Dedifferentiated amniotic fluid mesenchymal stem cell (primary cell): Measurements from ENCODE around the gene CTLA4.

Experiments used
- DNase-seq: peaks from one replicate; pipeline ENCODE4 v3.0.0-alpha.2; 2016; ENCODE audit errors: extremely low spot score

Gene CTLA4

DNA sequence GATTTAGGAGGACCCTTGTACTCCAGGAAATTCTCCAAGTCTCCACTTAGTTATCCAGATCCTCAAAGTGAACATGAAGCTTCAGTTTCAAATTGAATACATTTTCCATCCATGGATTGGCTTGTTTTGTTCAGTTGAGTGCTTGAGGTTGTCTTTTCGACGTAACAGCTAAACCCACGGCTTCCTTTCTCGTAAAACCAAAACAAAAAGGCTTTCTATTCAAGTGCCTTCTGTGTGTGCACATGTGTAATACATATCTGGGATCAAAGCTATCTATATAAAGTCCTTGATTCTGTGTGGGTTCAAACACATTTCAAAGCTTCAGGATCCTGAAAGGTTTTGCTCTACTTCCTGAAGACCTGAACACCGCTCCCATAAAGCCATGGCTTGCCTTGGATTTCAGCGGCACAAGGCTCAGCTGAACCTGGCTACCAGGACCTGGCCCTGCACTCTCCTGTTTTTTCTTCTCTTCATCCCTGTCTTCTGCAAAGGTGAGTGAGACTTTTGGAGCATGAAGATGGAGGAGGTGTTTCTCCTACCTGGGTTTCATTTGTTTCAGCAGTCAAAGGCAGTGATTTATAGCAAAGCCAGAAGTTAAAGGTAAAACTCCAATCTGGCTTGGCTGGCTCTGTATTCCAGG, at the start of gene CTLA4:
Gene CTLA4, plus strand, starts transcription at position 211 of the 640 bp plus-strand sequence. Its CDS starts 172 bp downstream, at position 383.
- no peak for DNase-seq

DNA sequence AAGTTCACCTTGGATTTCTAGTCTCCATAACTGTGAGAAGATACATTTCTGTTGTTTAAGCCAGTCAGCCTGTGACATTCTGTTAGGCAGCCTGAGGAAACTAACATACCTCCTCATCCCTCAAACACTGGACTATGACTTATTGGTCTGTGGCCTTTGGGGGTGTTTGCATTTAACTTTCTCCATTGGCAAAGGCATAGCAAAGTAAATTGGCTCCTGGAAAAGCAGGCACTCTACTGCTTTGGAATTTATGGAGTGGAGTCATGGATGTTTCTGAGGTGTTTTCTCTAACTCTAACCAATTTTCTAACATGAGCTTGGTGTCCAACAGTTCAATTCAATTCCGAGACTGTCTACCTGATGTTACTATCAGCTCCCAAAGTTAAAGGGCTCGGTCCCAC, 48.9 kb upstream of the CTLA4 start:
- DNase-seq = no peak

DNA sequence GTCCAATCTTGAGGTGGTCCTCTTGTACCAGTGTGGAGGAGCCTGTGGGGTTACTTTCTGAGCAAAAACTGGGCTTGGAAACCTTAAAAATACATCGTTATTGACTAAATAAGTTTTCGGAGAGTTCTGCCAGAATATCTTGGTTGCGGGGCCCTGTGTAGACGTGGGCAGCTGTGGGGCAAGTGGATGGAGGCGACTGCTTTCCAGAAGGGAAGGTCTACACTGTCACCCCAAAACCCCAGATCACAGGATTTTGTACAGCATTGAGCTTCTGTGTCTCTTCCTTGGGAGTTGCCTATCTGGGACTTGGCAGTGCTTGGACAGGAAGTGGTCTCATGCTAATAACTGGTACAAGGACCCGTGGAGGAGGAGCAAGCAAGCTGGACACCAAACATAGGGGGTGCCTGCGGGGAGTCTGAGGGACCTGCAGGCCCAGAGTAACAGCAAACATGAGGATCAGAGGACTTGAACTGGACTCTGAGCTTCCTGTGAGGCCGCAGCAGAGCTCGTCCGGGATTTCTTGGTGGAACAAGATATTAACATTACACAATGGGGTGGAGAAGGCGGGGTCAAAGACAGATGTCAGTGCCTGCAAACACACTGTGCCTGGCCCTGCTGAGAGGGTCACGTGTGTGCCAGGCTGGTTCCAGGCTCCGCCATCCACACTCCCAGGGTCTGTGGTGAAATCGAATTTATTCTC, 48.0 kb upstream of the CTLA4 start:
- DNase-seq = no peak

DNA sequence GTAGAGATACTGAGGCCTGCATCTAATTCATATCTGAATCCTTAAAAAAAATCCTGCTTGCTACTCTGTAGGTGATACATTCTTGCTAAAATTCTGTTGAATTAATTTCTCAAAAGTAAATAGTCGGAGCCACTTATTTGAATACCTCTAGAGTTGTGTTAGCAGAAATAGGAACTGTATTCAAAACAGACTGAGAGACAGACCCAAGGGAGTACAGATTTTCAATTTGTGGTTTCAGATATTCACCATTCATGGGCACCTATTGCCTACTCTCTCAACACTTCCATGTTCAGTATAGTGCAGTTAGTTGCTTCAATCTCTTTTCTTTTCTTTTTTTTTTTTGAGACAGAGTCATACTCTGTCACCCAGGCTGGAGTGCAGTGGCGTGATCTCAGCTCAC, 46.6 kb upstream of the CTLA4 start:
- no peak for DNase-seq

DNA sequence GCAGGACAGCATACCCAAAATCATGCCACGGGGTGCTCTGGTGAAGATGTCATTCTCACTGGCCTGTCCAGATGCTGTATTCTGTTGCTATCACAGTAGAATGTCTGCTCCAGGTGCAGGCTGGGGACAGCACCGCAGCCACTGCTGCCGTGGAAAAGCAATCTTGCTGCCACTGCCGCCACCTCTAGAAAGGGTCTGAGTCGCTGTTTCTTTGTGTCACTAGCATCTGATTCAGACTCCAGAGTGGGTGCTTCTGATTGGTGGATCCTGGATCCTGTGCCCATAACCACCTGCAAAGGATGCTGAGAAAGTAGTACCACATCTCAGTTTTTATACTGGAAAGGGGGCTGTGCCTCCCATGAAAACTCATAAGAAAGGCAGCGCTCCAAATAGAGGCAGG, 45.3 kb upstream of the CTLA4 start:
- DNase-seq = no peak

DNA sequence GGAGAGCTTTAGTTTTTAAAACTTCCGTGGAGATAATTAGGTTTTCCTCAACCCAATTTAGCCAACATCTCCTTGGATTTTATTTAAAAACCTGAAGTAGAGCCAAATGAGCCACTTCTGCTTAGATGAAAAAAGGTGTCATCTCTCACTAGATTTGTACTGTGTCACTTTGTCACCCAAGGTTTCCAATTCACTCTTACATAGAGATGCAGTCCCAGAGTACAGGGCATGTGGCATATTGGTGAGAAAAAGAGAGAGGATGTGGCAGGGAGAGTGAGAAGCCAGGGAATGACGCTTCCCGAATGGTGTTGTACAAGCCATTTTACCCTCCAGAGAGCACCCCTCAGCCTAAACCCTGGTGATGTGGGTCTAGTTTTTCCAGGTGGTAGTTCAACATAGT, 44.4 kb upstream of the CTLA4 start:
- DNase-seq = no peak

DNA sequence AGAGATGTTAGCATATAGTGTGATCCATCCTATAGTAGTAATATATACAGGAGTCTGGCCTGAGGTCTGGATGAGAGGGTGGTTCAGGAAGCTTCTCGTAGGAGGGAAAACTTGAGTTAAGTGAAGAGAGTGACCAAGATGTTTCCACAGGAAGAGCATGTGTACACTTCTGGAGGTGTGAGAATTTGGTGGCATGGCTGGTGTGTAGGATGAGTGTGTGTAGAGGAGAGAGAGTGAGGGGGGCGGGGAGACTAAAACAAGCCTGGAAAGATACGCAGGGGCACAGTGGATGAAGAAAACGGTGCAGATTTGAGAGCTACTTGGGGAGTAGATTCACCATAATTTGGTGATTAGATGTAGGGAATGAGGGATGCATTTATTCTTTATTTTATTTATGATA, 43.5 kb upstream of the CTLA4 start:
- DNase-seq = no peak

DNA sequence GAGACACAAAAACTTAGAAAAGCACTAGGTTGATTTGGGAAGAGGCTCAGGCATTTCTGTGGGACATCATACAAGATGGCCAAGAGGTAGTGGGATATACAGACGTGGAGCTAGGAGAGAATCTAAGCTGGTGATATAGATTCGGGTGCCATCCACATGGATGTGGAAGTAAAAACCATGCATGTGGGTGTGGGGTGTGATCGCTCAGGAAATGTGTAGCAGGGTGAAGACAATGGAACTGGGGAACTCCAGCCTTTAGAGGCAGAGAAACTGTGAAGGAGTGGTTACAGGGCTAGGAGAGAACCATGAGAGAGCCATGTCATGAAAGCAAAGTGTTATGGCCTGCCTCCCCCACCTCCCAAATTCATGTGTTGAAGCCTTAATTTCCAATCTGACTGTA, 43.0 kb upstream of the CTLA4 start:
- no peak for DNase-seq

DNA sequence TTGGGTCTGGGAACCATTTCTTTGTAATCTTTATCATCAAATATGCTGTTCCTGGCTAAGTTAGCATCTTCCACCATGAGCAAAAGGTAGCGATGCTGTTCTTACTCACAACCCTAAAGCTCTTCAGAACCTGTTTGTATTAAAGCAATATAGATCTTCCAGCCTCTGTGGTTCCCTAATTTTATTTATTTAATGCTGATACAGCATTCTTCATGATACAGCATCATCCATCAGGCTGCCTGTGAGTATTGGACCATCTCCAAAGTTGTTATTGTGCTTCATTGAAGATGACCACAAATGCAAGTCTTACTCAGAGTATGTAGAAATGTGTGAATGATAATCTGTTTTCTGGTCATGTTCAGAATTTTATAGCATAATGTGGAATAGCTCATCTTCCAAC, 40.9 kb upstream of the CTLA4 start:
- DNase-seq = no peak

DNA sequence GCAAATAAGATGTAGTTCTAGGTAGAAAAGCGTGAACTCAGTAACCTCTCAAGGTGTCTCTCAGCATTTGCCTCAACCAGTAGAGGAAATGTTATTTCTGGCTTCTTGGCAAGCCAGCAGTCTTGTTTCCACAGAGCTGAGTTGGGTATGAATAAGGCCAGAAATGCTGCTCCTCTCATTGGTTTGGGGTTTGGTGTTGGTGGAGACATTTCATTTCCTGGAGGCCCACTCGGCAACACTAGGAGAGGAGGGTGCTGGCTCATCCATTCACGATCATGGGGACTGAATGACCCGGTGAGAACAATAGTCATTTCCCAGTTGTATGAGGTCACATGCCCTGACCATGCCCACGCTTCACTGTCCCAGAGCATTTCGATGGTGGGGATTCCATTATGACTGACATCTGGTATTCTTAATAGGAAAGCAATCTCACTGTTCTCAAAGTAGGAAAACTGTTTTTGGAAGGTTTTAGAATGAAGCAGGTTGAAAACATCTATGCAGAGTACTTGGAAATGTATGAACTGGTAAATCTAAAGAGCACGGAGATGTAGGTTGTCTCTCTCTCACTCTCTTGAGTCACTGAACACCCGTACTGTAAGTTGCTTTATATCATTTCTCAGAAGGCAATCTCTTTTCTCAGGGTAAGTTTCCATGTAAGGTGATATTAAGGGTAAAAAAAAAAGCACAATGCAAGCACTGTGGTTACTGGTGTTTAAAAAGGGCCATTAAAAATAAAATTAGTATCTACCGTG, 37.1 kb upstream of the CTLA4 start:
- DNase-seq = no peak

DNA sequence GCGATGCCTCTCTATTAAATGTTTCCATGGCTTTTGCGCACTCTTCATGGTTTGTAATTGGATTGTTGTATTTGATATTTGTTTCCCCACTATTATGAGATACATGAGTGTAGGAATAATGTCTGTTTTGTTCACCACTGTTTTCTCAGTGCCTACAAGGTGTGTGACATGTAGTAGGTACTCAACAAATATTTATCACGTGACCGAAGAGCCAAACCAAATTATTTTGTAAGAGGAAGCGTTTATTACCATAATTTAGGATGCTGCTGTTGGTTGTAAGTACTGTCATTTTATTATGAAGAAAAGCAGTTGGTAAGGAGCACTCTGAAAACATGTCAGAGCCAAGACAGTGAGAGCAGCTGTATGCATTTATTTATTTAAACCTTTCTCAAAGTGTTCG, 32.2 kb upstream of the CTLA4 start:
- no peak for DNase-seq

DNA sequence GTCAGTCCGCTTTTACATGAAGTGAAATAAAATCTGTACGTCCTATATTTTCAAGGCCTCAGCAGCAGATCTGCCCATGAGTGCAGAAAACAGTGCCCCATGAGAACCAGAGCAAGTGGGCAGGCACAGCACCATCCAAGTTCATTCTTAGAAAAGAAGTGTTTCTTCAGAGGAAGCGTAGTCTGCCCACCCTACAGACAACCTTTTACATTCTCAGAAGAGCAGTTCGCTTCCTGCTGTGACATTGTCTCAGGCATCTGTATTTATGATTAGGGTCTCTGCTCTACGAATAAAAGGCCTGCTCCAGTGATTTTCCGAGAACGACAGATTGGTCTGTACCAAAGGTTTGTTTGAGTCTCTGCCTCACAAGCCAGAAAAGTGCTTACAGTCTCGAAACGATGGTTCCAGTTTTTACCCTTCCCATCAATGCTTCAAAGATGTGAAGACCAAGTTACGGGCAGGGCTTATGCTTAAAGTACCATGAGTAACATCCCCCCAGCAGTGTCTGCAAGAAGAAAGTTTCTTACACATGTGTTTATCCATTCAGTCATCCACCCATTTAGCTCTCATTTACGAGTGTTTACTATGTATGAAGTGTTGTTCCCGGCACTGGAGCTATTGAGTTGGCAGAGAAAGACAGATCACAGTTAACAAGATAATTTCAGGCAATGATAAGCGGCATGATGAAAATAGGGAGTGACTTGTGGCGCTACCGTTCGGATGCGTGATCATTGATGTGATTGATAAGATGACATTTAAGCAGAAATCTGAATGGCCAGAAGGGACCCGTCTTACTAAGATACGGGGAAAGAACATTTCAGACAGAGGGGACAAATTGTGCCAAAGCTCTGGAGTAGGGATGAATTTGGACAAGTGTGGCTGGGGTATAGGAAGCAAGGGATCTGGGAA, 31.4 kb upstream of the CTLA4 start:
- DNase-seq = no peak

DNA sequence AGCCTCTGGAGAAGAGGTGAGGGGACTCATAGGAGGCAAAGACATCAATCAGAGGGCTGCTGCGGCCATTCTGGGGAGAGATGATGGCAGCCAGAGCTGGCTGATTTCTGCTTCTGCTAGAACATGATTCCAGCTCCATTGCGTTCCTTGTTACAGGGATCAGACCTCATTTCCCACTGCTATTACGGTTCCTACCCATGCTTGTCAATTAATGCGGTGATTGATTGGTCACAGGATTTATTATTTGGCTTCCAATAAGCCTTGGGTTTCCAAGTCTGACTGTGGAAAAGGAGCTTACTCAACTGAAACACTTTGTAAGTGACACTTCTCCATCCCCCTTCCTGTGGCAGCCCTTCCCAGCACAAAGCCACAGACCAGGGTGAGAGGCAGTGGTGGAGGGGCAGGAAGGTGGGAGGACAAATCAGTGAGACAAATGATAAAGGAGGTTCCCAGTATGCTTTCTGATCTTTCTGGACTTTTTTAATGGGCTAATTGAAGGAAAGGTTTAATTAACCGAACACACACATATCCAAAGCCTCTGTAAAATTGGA, 26.8 kb upstream of the CTLA4 start:
- no peak for DNase-seq

DNA sequence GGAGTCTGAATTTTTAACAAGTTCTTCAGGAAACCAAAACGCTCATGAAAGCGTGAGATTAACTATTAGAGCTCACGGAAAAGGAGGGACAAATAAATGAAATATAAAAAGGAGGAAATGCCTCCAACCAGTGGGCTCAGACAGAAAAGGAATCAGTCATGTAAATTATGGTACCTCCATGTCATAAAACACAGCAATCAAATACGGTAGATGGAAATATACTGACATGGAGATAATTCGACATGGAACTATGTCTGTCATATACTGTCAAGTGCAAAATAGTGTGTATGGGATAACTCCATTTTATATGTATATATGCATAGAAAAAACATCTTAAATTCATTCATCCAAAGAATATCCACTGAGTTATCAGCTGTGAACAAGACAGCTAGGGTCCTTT, 25.9 kb upstream of the CTLA4 start:
- no peak for DNase-seq

DNA sequence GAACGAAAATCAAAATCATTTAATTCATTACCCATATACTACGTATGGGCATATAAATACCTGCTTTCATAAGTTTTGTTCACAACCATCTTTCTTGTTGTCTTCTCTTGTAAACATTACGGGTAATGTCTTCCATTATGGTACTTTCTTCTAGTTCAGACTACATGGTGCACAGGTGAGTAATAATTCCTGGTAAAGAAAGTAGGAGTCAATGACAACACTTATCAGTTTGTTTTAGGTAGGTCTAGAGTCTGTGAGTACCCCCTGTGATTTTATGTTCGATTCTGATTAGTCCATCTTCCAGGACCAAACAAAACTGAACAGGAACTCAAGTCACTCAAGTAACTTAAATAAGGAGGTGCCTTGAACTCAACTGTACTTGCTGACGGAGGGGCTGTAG, 25.2 kb upstream of the CTLA4 start:
- no peak for DNase-seq

DNA sequence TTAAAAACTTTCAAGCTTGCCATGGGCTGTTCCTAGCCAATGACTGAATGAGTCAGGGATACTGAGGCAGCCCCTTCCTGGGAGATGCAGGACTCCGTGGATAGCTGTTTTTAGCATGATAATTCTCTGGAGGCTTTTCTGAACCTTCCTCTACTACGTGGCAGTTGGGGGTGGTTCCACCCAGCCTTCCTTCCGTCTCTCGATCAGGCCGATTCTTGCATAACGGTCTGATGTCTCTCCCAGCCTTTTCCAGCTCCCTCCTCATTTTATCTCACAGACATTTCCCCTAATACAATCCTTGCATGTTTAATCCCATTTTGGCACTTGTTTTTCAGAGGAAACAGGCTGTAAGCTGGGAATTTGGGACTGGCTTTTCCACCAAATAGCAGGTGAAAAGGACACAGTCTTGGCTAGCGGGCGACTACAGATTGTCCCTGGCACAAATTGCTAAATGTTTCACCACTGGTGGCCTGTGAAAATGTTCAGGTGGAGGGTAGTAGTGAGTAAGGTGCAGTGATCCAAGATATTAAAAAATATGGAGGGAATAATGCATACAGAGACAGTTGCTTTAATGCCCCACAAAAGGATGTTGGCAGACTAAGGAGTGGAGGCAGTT, 21.0 kb upstream of the CTLA4 start:
- no peak for DNase-seq

DNA sequence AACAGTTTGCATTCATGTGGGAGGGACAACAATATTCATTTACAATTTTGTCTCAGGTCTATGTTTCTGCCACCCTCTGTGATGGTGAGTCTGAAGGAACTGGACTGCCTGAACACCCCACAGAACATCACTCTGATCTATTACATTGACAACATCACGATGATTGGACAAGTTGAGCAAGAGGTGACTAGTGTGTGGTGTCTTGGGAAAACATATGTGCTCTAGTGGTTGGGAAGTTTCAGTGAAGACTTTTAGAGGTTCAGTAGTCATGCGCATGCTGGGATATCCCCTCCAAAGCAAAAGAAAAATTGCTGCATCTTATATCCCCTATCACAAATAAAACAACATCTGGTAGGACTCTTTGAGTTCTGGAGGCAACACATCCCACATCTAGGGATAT, 18.6 kb upstream of the CTLA4 start:
- DNase-seq = no peak

DNA sequence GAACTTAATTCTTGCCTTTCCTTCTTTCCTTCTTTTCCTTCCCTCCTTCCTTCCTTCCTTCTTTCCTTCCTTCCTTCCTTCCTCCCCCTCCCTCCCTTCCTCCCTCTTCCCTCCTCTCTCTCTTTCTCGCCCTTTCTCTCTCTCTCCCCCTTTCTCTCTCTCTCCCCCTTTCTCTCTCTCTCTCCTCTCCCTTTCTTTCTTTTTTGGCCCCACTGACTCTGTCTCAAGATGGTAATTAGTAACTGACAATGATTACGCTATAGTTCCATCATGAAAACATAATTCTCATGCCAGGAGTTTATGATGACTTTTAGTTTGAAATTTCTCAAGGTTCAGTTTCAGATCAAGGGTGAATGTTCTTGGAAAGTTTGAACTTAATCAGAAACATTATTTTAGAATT, 14.8 kb upstream of the CTLA4 start:
- DNase-seq = no peak

DNA sequence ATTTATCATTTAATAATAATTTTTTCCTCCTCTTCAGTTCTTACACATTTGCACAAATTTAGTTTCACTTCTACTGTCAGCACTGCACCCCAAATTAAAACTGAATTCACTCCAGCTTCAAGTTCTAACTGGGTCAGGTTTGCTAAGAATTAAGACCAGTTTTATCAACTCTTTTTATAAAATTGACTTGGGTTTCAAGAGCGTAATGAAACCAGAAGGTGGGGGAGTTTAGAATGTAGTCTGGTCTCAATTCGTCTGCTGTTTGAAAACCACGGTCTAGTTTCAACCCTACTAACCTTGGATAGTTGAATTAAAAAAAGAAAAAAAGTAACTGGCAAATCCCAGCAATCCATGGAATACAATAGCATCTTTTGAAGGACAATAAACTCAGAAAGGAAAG, 14.3 kb upstream of the CTLA4 start:
- no peak for DNase-seq

DNA sequence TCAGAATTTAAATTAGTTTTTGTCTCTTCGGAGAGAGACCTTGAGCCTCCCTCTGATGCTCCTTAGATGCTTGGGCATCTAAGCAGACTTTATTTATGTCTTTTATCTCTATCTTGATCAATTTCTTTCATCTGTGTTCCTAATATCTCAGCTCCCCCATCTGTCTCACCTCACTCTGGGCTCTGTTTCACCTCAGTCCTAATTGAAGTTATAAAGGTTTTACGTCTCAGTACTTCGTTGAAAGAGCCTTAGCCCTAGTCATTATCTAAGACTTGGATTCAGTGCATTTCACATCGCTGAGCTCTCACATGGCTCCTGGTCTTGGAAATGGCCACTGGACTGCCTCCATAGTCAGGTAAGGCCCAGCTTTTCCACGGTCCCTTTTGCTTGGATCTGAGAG, 13.8 kb upstream of the CTLA4 start:
- no peak for DNase-seq

DNA sequence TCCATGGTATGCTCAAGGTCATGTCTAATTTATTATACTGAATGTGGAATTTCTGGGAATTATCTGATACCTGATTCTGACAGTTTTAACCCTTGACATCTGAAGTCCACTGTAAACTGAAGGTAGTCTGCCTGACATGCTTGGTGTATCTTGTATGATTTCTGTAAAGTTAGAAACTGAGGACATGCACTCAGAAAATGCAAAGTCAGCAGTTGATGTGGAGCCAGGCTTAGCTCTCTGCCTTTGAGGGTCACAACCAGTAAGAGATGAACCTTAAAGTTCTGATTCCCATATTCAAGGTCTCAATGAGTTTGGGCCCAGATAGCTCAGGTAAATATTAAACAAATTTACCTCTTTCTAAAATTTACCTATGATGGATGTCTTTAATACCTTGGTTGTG, 12.3 kb upstream of the CTLA4 start:
- no peak for DNase-seq
